ENCODE measurements around the gene PACC1. TPM values are rescaled to one million over a fixed set of nuclear protein-coding genes. Genes with fewer than 3 reads are reported as not detected.
"Not testable (repeated sequence)": the region's sequence is repeated elsewhere in the genome, so short reads cannot be mapped to it uniquely, and the experiment has no call there.

The PACC1 gene
- polyA plus RNA-seq, 4 donors: 11.8 to 14.5 (median 13.9) TPM

DNA sequence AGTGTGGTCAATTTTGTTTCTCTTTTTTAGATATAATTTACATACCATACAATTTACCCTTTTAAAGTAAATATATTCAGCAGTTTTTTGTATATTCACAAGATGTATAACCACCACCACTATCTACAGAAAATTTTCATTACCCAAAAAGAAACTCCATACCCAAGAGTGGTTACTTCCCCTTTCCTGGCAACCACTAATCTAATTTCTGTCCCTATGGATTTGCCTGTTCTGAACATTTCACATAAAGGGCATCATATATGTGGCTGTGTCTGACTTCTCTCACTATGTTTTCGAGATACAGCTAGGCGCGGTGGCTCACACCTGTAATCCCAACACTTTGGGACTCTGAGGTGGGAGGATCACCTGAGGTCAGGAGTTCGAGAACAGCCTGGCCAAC, 13.6 kb downstream of the PACC1 start:
- DNase-seq (ENCODE audit: low read depth in 4 of 4, low spot score in 3 of 4): no peak

DNA sequence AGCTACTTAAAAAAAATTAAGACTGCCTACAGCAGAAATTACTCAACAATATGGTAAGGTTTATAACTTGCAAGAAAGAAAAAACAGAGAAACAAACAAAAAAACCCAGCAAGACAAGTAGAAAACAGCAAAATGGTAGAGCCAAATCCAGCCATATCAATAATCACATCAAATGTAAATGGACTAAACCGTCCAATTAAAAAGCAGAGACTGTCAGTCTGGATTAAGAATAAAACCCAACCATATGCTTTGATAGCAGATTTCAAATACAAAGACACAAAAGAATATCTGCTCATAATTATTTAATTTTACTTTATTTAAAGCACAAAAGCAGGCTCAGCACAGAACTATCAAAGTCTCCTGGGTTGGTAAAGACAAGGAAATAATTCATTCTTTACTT, 17.5 kb downstream of the PACC1 start:
- DNase-seq (ENCODE audit: low read depth in 4 of 4, low spot score in 3 of 4): no peak

DNA sequence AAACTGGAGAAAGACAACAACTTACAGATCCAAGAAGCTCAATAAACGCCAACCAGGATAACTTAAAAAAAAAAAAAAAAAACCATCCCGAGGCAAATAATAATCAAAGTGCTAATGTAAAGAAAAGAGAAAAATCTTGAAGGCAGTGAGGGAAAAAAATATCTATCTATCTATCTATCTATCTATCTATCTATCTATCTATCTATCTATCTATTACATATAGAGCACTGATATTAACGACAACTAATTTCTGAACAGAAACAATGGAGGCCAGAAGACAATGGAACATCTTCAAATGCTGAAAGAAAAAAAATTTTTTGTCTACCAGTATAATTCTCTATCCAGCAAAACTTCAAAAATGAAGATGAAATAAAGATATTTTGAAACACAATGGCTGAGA, 18.0 kb downstream of the PACC1 start:
- no peak for DNase-seq (ENCODE audit: low read depth in 4 of 4, low spot score in 3 of 4)

DNA sequence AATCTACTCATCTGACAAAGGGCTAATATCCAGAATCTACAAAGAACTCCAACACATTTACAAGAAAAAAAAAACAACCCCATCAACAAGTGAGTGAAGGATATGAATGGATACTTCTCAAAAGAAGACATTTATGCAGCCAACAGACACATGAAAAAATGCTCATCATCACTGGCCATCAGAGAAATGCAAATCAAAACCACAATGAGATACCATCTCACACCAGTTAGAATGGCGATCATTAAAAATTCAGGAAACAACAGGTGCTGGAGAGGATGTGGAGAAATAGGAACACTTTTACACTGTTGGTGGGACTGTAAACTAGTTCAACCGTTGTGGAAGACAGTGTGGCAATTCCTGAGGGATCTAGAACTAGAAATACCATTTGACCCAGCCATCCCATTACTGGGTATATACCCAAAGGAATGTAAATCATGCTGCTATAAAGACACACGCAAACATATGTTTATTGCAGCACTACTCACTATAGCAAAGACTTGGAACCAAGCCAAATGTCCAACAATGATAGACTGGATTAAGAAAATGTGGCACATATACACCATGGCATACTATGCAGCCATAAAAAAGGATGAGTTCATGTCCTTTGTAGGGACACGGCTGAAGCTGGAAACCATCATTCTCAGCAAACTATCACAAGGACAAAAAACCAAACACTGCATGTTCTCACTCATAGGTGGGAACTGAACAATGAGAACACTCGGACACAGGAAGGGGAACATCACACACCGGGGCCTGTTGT, 18.8 kb downstream of the PACC1 start:
- DNase-seq (ENCODE audit: low read depth in 4 of 4, low spot score in 3 of 4): not testable (repeated sequence)

DNA sequence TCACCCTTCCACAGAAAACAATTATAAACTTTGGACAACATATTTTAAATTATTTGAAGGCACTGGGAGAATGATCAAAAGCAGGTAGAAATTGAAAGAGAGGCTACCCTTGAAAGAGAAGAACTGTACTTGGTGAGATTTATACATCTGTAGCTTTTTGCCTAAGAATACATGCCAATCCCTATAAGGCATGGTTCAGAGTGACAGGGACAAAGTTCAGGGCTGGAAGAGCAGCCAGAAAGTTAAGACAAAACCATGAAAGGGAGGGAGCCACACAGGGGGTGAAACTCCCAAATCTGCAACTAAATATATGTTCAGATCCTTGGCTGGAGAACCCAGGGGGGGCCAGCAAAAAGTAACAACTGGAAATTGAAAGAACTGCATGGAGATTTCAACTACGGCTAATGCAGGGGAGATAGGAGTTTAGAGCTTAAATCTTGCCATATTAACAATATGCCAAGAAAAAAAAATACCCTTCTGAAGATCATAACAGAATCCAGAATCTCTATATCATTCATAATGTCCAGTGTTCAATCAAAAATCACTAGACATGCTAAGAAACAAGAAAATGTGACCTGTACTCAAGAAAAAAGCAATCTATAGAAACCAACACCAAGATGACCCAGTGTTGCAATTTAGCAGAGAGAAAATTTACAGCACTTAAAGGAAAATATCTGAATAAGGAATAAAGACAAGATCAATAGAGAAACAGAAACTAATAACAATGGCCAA, 25.5 kb downstream of the PACC1 start:
- no peak for DNase-seq (ENCODE audit: low read depth in 4 of 4, low spot score in 3 of 4)

DNA sequence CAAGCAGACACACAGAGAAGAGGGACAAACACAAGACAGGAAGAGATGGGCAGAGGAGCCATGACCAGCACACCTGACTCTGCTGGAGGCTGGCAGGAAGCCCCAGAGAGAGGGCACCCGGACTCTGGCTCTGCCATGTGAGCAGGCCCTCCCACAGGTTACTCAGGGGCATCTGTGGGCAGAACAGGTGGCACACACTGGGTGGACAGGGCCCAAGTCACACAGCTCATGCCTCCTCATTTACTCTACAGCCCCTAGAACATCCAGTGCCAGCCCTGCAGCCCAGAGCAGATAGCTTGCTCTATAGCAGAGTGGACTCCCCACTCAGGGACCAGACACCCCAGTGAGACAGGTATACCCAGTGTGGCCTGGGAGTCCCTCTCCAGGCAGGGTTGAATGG, 28.7 kb downstream of the PACC1 start:
- DNase-seq (ENCODE audit: low read depth in 4 of 4, low spot score in 3 of 4): no peak

DNA sequence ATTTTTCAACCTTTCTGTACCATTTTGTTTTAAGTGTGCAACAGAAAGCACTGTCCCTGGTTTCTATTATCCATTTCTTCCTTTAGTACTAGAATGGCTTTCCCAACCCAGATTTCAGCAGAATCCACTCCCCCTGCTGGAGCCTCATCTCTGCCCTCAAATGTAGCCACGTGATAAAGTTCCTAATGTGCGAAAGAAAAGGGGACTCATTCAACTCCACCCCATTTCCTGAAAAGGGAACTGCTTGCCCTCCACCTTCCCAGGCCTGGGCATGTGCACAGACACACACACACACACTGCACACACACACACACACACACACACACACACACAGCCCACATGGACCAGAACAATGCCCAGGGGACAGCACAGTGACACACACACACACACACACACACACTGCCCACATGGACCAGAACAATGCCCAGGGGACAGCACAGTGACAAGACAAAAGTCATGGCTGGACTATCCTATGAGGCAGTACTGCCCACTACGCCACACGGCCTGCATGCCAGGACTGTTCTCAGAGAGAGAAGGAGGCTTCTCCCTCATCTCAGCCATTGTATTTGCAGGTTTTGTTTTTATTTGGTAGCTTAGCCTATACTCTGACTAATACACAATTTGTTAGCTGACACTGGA, 33.2 kb downstream of the PACC1 start:
- DNase-seq (ENCODE audit: low read depth in 4 of 4, low spot score in 3 of 4): no peak

DNA sequence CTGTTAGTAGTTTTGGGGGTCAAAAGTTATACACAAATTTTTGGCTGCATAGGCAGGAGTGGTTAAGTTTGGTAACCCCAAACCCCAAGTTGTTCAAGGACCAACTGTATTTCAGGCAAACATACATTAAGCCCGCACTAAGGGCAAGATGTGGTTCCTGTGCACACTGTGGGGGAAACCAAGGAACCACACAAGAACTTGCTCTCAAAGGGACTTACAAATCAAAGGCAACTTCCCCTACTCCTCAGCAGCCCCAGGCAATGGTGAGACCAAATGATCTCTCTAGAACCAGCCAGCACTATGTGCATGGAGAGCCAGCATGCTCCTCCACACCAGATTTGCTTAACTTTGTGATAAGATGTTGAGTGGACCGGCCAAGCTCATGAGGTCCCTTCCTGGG, 35.3 kb downstream of the PACC1 start:
- DNase-seq (ENCODE audit: low read depth in 4 of 4, low spot score in 3 of 4): no peak

DNA sequence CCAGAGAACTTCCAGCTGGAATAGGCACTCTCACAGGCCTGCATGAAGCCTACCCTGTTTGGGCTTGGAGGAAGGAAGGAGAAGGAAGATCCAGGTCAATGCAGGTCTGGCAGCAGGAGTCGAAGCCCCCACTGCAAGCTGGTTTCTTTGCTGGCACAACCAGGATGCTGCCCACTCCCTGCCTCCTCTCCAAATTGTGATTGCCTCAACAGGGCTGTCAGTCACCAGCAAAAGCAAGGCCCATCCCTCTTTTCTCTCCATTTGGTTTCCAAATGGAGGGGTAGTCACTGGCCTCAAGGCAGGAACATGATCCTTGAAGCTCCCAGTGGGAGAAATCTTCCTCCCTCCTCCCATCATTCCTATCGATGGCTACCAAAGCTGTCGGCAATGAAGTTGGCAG, 37.0 kb downstream of the PACC1 start:
- no peak for DNase-seq (ENCODE audit: low read depth in 4 of 4, low spot score in 3 of 4)

DNA sequence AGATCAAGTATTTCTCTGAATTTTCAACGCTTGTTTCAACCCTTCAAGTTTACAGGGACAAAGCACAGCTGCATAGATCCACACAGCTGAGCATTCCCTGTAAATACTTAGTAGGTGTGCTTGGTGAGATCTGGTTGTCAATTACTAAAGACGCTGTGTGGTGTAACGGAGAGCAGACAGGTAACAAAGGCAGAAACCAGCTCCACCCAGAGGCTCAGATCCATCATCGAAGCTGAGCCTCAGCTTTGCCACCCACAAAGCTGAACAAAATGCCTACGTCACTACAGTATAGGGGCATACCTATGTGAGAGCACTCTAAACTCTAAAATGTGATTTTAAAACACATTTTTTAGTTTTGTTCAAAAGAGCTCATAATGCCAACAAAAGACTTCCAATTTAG, 38.7 kb downstream of the PACC1 start:
- DNase-seq (ENCODE audit: low read depth in 4 of 4, low spot score in 3 of 4): no peak

DNA sequence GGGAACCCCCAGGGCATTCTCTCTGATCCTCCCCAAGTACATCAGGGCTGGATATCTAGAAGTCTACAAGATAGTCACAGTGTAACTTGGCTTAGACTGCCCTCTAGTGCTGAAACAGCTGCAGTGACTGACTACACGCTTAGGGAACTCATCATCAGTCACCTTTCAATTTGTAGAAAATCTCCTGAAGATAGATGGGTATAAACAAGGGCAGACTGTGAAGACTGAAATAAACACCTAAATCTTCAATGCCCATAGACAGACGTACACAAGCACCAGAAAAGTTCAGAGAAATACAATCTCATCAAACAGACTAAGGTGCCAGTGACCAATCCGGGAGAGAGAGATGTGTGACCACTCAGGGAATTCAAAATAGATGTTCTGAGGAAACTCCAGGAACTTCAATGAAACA, 46.6 kb downstream of the PACC1 start:
- peak in 3 of 4 donors; percentile 5 to 12 (median 9) for DNase-seq (ENCODE audit: low read depth in 4 of 4, low spot score in 3 of 4)

DNA sequence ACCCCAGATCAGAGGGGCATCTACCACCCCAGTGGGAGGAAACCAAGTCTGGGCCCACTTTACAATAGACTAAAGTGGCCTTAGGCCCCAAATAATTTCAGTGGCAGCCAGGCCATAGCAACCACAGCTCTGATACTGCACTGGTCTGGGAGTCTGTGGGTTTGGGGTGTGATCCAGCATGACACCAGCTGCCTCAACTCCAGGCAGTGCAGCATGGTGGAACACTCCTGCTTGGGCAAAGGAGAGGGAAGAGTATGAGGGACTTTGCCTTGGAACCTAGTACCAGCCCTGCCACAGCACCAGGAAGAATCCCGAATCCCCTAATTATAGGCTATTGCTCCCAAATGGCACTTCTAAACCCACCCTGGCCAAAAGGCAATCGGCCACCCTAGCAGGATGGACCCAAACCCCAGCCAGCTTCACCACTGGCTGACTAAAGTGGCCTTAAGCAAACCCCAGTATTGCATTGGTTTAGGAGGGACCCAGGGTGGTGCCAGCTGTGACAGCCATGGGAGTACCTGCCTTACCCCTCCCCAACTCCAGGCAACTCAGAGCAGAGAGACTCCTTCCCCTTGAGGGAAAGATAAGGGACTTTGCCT, 47.1 kb downstream of the PACC1 start:
- DNase-seq (ENCODE audit: low read depth in 4 of 4, low spot score in 3 of 4): no peak

DNA sequence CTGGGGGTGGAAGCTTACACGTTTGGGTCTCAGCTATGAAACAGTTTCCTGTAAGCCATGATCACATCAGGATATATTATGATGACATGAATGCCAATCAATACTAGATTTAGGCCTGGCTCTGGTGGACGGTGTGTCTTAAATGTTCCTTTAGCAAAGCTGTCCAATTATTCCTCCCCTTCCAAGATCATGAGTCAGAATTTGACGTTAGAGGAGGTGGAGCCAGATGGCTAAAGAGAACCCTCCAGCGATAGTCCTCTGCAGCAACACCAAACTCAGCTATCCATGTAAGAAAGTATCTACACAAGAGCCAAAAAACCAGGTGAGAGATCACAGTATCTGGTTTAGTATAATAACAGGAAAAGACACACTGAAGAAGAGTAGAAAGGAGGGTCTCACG, 47.8 kb downstream of the PACC1 start:
- DNase-seq (ENCODE audit: low read depth in 4 of 4, low spot score in 3 of 4): no peak

DNA sequence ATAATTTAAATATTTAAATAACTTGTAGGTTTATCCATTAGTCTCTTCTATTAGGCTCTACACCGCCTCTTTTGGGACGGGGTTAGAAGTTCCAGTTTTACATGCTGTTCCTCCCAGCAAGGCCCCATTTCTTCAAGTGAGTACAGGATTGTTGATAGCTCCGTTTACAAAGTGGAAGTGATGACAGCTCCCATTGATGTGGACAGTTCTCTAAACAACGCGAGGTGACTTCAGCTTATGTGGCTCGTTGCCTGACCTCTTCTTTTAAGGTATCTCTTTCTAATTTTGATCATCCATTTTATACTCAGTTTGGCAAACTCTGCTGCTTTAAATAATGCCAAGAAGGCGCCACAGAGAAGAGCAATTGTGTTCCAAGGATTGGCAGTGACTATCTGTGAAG, 49.7 kb downstream of the PACC1 start:
- no peak for DNase-seq (ENCODE audit: low read depth in 4 of 4, low spot score in 3 of 4)

DNA sequence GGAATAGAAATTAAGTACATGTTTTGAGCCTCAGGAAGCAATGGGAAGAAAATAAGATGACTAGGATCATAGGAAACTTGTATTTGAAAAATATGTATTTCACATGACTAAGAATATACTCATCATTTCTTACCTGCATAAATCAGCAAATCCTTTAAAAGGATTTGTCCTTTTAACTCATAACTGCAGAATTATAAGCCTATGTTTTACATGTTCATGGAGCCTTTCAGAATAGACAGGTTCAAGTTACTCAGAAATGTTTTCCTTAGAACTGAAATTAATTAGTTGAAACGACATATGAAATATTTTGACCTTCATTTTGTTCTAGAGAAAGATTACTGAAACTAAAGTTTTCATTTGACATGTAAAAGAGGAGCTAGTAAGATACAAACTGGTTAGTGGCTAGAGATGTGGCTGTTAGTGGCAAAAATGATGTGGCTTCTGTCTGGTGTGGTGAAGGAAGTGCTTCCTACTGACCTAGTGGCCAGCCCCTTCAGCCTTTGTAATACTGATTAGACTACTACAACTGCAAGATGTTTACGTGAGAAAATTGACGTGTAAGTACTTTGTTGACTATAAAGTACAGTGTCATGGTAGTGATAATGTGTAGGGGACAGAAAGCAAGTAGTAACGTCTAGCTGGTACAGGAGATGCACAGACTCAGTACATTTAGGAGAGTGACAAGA, 54.7 kb downstream of the PACC1 start:
- DNase-seq (ENCODE audit: low read depth in 4 of 4, low spot score in 3 of 4): no peak

DNA sequence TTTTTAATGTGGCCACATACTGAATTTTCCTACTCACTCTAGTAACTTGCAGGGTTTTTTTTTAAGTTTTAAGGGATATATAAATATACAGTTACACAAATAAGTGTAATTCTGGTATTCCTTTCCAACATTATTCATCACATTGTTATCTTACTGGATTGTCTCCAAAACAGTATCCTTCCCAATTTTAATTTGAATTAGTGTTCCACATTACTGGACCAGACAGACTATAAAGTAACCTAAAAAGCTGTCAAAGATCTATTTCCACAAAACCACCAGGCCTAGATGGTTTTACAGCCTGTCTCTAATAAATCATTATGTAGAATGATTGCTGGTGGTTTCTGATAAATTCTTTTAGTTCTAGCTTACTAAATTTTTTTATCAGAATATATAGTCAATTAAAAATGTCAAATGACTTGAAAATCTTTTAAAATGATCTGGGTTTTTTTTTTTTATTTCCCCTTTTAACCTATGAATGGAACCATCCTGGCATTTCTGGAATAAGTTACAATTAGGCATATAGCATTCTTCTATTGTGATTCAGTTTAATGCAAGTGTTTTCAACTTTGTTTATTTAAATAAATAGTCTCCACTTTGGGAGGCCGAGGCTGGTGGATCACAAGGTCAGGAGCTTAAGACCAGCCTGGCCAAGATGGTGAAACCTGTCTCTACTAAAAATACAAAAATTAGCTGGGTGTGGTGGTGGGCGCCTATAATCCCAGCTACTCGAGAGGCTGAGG, 59.3 kb downstream of the PACC1 start:
- DNase-seq (ENCODE audit: low read depth in 4 of 4, low spot score in 3 of 4): no peak

DNA sequence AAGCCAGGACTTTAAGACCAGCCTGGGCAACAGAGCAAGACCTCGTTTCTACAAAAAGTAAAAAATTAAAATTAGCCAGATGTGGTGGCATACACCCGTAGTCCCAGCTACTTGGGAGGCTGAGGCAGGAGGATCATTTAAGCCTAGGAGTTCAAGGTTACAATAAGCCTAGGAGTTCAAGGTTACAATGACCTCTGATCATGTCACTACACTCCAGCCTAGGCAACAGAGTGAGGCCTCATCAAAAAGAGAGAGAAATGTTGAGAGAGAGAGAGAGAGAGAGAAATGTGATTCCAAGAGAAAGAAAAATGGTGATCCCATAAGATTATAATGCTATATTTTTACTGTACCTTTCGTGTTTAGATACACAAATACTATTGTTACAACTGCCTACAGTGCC, 60.2 kb downstream of the PACC1 start:
- DNase-seq (ENCODE audit: low read depth in 4 of 4, low spot score in 3 of 4): no peak

DNA sequence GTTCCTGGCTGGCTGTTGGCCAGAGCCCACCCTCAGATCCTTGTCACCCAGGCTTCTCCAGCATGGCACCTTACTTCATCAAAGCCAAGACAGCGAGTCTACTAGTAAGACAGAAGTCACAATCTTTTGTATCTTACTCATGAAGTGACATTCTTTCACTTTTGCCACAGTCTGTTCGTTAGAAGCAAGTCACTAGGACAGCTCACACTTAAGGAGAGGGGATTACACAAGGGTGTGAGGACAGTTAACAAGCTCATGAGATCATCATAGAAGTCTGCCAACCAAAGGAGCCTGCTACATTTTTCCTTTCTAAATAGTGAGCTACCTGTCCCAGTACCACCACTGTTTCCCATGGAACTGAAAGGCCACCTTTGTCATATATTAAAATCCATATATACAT, 61.5 kb downstream of the PACC1 start:
- no peak for DNase-seq (ENCODE audit: low read depth in 4 of 4, low spot score in 3 of 4)

DNA sequence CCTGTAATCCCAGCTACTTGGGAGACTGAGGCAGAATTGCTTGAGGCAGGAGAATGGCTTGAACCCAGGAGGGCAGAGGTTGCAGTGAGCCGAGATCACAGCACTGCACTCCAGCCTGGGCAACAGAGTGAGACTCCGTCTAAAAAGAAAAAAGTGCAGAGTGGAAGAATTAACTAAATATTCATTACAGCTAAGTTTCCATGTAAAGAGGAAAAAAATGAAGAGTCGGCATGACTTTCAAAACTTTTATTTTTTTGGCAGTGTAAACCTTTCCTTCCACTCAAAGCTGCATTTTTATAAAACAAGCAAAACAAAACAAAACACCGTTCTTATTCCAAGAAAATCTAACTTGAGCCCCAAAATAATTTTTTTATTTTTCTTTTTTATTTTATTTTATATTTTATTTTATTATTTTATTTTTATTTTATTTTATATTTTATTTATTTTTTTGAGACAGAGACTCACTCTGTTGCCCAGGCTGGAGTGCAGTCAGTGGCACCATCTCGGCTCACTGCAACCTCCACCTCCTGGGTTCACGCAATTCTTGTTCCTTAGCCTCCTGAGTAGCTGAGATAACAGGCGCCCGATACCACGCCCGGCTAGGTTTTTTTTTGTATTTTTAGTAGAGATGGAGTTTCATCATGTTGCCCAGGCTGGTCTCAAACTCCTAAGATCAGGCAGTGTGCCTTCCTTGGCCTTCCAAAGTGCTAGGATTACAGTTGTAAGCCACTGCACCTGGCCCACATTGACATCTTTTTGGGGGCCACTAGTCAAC, 62.9 kb downstream of the PACC1 start:
- DNase-seq (ENCODE audit: low read depth in 4 of 4, low spot score in 3 of 4): no peak
